GM23338 (cell line): Measurements from ENCODE around the gene NOVA2.

Experiments
- CREB1 ChIP-seq: fragments of 250-450 bp; sonication (Bioruptor Pico); IDR thresholded peaks from 2 replicates; pipeline ENCODE4 v1.5.0; 2020; ENCODE audit warnings: low read depth, mild to moderate bottlenecking, moderate library complexity
- EZH2 ChIP-seq: fragments of 200-600 bp; sonication (generic); IDR thresholded peaks from one replicate; pipeline ENCODE4 v1.8.0; 2017; ENCODE audit warnings: antibody characterized with exemption, mild to moderate bottlenecking, low read depth; ENCODE audit not compliant: unreplicated experiment
- EZH2phosphoT487 ChIP-seq: fragments of 200-600 bp; sonication (generic); IDR thresholded peaks from one replicate; pipeline ENCODE4 v1.8.1; 2018; ENCODE audit warnings: antibody characterized with exemption; ENCODE audit not compliant: unreplicated experiment
- JUNB ChIP-seq: IDR thresholded peaks from one replicate; pipeline ENCODE4 v1.6.1; 2016; ENCODE audit warnings: antibody characterized with exemption; ENCODE audit not compliant: unreplicated experiment
- NANOG ChIP-seq: IDR thresholded peaks from 2 replicates; pipeline ENCODE4 v1.6.1; 2016; ENCODE audit warnings: antibody characterized with exemption, borderline replicate concordance
- POLR2AphosphoS5 ChIP-seq: IDR thresholded peaks from 2 replicates; pipeline ENCODE4 v1.6.1; 2016; ENCODE audit warnings: antibody characterized with exemption, low read depth
- REST ChIP-seq: IDR thresholded peaks from one replicate; pipeline ENCODE4 v1.6.1; 2018; ENCODE audit warnings: antibody characterized with exemption; ENCODE audit not compliant: unreplicated experiment
- STAT1 ChIP-seq: IDR thresholded peaks from one replicate; pipeline ENCODE4 v1.6.1; 2016; ENCODE audit warnings: antibody characterized with exemption; ENCODE audit not compliant: unreplicated experiment
- ZNF114 ChIP-seq: fragments of 250-450 bp; sonication (Bioruptor Pico); IDR thresholded peaks from 2 replicates; pipeline ENCODE4 v1.5.0; 2020; ENCODE audit warnings: mild to moderate bottlenecking, moderate library complexity
- ZNF331 ChIP-seq: fragments of 250-450 bp; sonication (Bioruptor Pico); IDR thresholded peaks from 2 replicates; pipeline ENCODE4 v1.5.0; 2020; ENCODE audit warnings: low read depth, mild to moderate bottlenecking, moderate library complexity
- ZNF462 ChIP-seq: fragments of 250-450 bp; sonication (Bioruptor Pico); IDR thresholded peaks from 2 replicates; pipeline ENCODE4 v1.5.0; 2020; ENCODE audit warnings: mild to moderate bottlenecking, moderate library complexity
- TF ChIP-seq, protein P1 (sequence below), 2 experiments: fragments of 200-600 bp in 1 of 2; sonication (generic) in 1 of 2; conservative IDR thresholded peaks; 2 replicates each; pipeline versions ENCODE4 v1.5.1 to v1.6.1; 2016 to 2017; ENCODE audit warnings: antibody characterized with exemption in 2 of 2, low read depth in 2 of 2, mild to moderate bottlenecking in 2 of 2, moderate library complexity in 1 of 2
- TF ChIP-seq, protein P2 (sequence below): IDR thresholded peaks from 2 replicates; pipeline ENCODE4 v1.6.1; 2016; ENCODE audit warnings: antibody characterized with exemption

DNA sequence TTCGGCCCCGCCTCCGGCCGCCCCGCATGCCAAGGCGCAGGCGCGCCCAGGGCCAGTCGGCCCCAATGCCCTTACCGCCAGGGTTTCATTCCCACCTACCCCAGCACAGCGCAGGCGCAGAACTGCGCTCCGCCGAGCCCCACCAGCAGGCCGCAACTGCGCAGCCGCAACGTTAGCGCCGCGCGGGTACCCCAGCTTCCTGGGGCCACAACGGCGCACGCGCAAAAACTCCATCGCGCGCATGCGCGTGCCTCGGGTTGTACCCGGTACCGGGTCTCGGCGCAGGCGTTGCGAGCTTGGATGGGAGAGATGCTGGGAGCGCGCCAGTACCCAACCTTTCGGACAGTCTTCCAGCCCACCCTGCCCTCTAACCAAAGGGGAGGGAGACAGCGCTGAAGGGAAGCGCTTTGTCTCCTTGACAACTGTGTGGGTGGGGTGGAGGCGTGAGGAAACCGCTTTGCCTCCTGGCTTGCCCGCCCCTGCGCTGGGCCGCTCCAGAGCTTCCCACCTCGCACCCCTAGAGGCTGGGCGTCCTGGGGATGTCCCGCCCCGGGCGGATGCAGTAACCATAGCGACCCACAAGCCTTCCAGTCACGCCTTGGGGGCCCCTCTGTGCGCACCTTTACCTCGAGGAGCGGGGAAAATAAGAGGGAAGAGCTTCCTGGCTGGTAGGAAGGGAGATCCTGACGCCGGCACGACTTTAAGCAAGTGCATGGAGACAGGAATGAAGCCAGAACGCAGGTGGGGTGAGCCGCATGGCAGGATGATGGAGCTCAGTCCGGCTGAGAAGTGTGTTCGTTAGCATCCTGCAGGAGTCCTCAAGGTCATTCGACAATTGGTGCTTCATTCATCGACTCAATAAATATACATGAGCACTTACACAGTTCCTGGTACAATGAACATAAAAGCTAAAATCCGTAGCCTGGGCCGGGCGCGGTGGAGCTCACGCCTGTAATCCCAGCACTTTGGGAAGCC is 70.7 kb downstream of the NOVA2 start:
- no peak for TF ChIP-seq EZH2phosphoT487
- TF ChIP-seq, protein P1, sequence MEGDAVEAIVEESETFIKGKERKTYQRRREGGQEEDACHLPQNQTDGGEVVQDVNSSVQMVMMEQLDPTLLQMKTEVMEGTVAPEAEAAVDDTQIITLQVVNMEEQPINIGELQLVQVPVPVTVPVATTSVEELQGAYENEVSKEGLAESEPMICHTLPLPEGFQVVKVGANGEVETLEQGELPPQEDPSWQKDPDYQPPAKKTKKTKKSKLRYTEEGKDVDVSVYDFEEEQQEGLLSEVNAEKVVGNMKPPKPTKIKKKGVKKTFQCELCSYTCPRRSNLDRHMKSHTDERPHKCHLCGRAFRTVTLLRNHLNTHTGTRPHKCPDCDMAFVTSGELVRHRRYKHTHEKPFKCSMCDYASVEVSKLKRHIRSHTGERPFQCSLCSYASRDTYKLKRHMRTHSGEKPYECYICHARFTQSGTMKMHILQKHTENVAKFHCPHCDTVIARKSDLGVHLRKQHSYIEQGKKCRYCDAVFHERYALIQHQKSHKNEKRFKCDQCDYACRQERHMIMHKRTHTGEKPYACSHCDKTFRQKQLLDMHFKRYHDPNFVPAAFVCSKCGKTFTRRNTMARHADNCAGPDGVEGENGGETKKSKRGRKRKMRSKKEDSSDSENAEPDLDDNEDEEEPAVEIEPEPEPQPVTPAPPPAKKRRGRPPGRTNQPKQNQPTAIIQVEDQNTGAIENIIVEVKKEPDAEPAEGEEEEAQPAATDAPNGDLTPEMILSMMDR (conservative IDR thresholded peaks at IDR 0.05; ENCODE audit: low read depth in 2 of 2) = peak in 1 of 2 experiments; percentile 6; a peak in 1 of 4 replicates
- TF ChIP-seq JUNB = no peak
- peak; percentile 93 for TF ChIP-seq POLR2AphosphoS5
- no peak for TF ChIP-seq EZH2
- TF ChIP-seq REST = no peak
- TF ChIP-seq CREB1 (CRISPR knock-in tag) = no peak
- TF ChIP-seq, protein P2, sequence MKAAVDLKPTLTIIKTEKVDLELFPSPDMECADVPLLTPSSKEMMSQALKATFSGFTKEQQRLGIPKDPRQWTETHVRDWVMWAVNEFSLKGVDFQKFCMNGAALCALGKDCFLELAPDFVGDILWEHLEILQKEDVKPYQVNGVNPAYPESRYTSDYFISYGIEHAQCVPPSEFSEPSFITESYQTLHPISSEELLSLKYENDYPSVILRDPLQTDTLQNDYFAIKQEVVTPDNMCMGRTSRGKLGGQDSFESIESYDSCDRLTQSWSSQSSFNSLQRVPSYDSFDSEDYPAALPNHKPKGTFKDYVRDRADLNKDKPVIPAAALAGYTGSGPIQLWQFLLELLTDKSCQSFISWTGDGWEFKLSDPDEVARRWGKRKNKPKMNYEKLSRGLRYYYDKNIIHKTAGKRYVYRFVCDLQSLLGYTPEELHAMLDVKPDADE = no peak
- TF ChIP-seq ZNF114 (CRISPR knock-in tag) = no peak
- no peak for TF ChIP-seq NANOG
- TF ChIP-seq STAT1 = no peak
- TF ChIP-seq ZNF331 = no peak
- no peak for TF ChIP-seq ZNF462 (CRISPR knock-in tag)
